Caki2 (cell line): ENCODE measurements around the gene OR2AE1. TPM values are rescaled to one million over a fixed set of nuclear protein-coding genes. Genes with fewer than 3 reads are reported as not detected.
"Not testable (repeated sequence)": the region's sequence is repeated elsewhere in the genome, so short reads cannot be mapped to it uniquely, and the experiment has no call there.

Experiments used
- DNase-seq: peaks from one replicate; pipeline ENCODE4 v3.0.0-alpha.2; 2015; ENCODE audit warnings: low read depth
- in situ Hi-C: cut with HindIII; loops from 2 replicates; pipeline ENCODE4 v1.10.0; 2016; ENCODE audit warnings: low sequenced_read_pairs, low pct_unique_long_range_greater_than_20kb, mixed read lengths
- total RNA-seq: library from RNA; depleted of rRNA; stranded (reverse); fragments of >200 nt; shearing (Covaris generic); gene quantifications from 2 replicates; pipeline ENCODE4 v1.2.3, GENCODE V29; 2014; ENCODE audit warnings: low replicate concordance; rRNA removed

Gene OR2AE1, protein sequence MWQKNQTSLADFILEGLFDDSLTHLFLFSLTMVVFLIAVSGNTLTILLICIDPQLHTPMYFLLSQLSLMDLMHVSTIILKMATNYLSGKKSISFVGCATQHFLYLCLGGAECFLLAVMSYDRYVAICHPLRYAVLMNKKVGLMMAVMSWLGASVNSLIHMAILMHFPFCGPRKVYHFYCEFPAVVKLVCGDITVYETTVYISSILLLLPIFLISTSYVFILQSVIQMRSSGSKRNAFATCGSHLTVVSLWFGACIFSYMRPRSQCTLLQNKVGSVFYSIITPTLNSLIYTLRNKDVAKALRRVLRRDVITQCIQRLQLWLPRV
- not detected in 2 replicates for total RNA-seq

GRCh38 chr7:99876933-99877332 lies at the start of gene OR2AE1:
Gene OR2AE1 (minus strand): TSS chr7:99877033. CDS start chr7:99877033, 0 bp downstream.
- DNase-seq: no peak
- in situ Hi-C loops: no loop called here

- in situ Hi-C loops: no loop called here
- no peak for DNase-seq
Measured at GRCh38 chr7:99926321-99926720, 49.5 kb upstream of the OR2AE1 start.

DNA sequence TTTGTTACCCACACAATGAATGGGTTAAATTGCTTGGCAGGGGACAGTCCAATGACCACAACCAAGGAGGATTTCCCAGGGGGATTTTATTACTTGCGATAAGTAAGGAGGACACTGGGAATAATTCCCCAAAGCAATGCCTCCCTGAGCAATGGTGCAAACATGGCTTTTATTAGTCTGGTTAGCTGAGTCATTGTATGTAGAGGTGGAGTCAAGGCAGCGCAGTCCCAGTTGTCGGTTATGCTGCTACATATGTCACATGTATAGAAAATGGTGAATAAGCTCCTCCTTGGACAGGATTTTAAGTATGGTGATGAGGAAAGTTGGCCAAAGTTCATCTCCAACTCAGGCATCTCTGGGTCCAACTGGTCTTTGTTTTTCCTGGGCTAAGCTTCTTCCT lies 46.4 kb upstream of the OR2AE1 start:
- in situ Hi-C loops: no loop called here
- DNase-seq: no peak

DNA sequence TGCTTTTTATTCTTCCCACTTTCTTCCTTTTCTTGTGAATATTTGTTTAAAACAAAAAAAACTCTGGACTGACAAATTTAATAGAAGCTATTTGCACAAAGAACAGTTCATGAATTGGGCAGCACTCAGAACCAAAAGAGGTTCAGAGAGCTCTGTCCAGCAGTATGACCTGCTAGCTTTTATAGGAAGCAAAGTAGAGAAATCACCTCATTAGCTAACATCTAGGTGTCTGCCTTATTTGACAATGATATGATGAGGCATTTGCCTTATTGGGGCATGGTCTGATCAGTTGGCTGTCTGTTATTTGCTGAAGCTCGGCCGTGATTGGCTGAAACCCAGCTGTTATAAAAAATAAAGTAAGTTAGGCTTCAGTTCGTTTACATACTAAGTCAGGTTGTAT lies 43.3 kb upstream of the OR2AE1 start:
- peak; percentile 26 for DNase-seq
- in situ Hi-C loops: no loop called here

- in situ Hi-C loops: no loop called here
Measured at GRCh38 chr7:99919814-99920112, 42.9 kb upstream of the OR2AE1 start.

GRCh38 chr7:99918959-99919813 lies 42.4 kb upstream of the OR2AE1 start, which contains the start of gene TRIM4:
Gene TRIM4 (minus strand): TSS chr7:99919530. CDS start chr7:99919401, 129 bp downstream.
- in situ Hi-C loops: no loop called here
- DNase-seq: peak; percentile 85

More at GRCh38 chr7:99919814-99920112, 42.9 kb upstream of the OR2AE1 start:
- no peak for DNase-seq

- no peak for DNase-seq
- in situ Hi-C loops: no loop called here
Measured at GRCh38 chr7:99910976-99911375, 34.1 kb upstream of the OR2AE1 start.

DNA sequence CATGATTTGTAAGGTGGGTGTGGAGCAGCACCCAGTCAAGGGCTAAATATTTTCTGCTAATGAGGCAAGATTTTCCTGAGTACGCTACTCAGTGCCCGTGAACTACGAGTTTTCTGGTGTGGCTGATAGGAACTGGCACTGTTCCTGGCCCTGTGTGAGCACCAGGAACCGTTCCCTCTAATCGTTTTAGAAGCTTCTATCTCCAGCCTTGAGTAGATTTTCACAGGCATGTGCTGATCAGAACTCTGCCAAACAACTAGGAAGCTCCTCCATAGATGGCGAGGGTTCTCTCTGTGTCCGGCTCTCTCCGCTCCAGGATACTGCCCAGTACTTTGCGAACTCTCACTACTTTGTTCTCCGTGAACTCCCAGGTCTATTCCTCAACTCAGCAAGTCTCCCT lies 24.7 kb upstream of the OR2AE1 start:
- DNase-seq: no peak
- in situ Hi-C loops: no loop called here

DNA sequence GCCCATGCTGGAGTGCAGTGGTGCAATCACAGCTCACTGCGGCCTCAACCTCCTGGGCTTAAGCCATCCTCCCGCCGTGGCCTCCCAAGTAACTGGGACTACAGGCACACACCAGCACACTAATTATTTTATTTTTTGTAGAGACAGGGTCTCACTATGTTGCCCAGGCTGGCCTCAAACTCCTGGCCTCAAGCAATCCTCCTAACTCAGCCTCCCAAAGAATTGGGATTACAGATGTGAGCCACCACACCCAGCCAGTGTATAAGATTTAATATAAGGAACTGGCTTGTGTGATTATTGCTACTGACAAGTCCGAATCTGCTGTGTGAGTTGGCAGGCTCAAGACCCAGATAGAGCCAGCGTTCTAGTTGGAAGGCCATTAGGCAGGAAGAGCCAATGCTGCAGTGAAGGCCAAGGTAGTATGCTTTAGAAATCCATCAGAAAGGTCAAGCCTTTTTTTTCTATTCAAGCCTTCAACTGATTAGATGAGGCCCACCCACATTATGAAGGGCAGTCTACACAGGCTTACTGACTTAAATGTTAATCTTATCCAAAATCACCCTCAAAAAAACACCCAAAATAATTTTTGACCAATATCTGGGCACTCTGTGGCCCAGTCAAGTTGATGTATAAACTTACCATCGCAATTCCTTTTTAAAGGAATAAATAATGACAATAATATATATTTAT lies 23.1 kb upstream of the OR2AE1 start:
- DNase-seq: no peak
- in situ Hi-C loops: no loop called here

DNA sequence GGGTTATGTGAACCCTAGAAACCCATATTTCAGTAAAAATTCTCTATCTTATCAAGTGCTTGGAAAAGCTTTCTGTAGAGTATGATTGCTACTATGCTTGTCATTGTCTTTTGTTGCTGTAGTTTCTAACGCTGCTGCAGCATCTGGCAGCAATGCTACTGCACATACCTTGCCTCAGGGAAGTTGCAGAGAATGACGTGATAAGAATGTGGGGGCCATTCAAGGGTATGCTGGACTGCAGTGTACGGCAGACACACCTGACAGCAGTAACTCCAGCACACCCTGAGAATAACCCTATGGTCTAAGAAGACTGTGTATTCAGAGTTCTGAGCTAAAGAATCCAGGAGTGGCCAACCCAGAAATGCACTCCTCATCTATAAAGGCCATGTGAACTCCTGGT lies 22.0 kb upstream of the OR2AE1 start:
- no peak for DNase-seq
- in situ Hi-C loops: no loop called here

DNA sequence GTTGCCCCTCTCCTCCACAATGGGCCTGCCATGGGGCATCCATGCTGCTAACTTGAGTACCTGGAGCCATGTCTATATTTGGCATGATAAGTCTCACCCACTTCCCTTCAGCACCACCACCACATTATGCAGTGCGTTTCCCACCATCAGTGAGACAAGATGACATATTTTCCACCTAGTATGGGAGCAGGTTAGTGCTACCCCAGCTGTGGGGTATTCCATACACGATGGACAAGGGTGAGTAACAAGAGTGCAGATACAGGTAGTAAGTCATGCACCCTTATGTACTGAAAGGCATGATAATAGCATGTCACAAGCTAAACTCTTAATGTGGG lies 21.2 kb upstream of the OR2AE1 start:
- in situ Hi-C loops: no loop called here
- DNase-seq: no peak

DNA sequence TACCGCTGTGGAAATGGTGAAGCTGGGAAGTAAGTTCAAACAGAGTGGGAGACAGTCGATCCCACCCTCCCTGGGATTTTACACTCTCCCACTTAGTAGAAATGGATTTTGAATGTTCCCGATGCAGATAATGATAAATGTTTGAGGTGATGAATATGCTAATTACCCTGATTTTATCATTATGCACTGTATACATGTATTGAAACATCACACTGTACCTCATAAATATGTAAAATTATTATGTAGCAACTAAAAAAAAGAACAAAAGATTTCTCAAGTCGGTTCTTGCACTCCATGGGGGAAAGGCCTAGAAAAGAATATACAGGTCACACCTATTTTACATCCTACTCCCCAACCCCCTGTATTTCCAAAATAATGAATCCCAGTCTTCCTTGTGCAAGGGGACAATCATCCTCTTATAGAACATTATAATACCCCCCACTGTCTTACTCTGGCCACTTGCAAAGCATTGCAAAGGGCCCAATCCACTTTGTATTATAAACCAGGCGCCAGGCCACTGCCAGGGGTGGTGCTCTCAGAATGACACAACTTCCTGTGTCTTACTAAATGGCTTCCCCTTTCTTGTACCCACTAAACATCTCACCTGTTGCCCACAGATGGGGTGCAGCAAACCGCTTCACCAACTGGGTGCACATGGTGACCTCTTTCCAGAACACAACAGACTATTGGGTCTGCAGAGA lies 20.6 kb upstream of the OR2AE1 start:
- DNase-seq: no peak
- in situ Hi-C loops: no loop called here

DNA sequence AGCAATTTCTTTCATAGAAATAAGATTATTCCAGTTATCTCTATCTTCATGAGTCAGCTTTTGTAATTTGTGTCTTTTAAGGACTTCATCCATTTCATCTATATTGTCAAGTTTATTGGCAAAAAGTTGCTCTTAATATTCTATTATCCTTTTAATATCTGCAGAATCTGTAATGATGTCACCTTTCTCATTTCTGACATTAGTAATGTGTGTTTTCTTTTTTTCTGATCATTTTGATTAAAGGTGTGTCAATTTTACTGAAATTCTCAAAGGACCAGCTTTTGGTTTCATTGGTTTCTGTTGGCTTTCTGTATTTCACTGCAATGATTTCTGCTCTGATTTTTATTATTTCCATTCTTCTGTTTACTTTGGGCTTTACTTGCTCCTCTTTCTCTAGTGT lies 17.9 kb upstream of the OR2AE1 start:
- DNase-seq: no peak
- in situ Hi-C loops: no loop called here

DNA sequence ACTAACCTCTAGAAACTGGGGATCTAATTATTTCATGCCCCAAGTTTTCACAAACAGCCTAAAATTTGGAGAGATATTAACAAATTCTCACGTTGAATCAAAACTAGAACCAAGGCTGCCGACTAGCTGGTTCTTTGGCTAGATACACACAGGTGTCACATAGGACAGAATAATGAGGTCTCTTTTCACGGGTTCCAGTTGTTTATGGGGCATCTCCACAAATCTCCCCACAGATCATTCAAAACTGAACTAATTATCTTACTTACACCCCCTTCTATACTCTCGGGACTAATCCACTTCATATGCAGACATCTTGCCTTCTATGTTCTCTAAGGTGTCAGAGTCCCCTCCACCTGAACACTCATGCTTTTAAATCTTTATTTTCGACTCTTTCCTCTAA lies 16.4 kb upstream of the OR2AE1 start:
- no peak for DNase-seq
- in situ Hi-C loops: no loop called here

DNA sequence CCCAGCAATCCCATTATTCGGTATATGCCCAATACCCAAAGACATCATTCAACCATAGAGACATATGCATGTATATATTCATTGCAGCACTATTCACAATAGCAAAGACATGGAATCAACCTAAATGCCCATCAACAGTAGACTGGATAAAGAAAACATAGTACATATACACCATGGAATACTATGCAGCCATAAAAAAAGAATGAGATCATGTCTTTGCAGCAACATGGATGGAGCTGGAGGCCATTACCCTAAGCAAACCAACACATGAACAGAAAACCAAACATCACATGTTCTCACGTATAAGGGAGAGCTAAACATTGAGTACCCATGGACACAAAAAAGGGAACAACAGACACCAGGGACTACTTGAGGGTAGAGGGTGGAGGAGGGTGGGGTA lies 13.5 kb upstream of the OR2AE1 start:
- DNase-seq, in situ Hi-C loops: not testable (repeated sequence)

- in situ Hi-C loops, DNase-seq: not testable (repeated sequence)
Measured at GRCh38 chr7:99888366-99888765, 11.5 kb upstream of the OR2AE1 start.

DNA sequence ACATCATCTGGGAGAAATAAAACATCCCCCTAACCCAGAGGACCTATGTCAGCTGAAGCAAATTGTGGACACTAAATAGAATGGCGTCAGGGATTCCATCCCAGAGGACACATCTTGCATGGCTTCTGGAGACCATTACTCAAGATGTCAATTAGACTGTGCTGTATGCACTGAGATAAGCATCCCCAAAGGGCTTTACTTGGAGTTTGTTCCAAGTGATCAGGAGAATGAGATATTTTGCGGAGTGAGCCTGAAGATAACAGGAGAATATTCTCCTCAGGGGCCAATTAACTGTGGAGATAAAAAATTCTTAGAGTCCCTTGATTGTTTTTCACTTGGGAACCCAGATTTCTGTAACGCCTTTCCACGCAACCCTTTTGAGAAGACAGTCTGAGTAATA lies 4.5 kb upstream of the OR2AE1 start:
- in situ Hi-C loops: no loop called here
- no peak for DNase-seq

GRCh38 chr7:99876491-99876890 lies 342 bp downstream of the OR2AE1 start:
- in situ Hi-C loops: no loop called here
- DNase-seq: no peak

GRCh38 chr7:99868246-99868645 lies 8.6 kb downstream of the OR2AE1 start:
- in situ Hi-C loops: no loop called here
- DNase-seq: no peak
